Stimulated activated CD4-positive, alpha-beta T cell treated with anti-CD3 and anti-CD28 coated beads, TNF-alpha, amount 100 ng/mL, for 48 hours (primary cell): ENCODE measurements around the gene KRT31.
"Not testable (repeated sequence)": the region's sequence is repeated elsewhere in the genome, so short reads cannot be mapped to it uniquely, and the experiment has no call there.

Source experiments
- DNase-seq, 3 donors: peaks; one replicate each; pipeline ENCODE4 v3.0.0-alpha.2; 2020; ENCODE audit warnings: low read depth in 3 of 3

The KRT31 gene

GRCh38 chr17:41417576-41418015 lies 20.2 kb upstream of the KRT31 start:
- DNase-seq, result no peak

- no peak for DNase-seq
Measured at GRCh38 chr17:41417127-41417526, 19.7 kb upstream of the KRT31 start.

- no peak for DNase-seq
Measured at GRCh38 chr17:41416479-41416878, 19.1 kb upstream of the KRT31 start.

GRCh38 chr17:41415833-41416335 lies 18.5 kb upstream of the KRT31 start:
- no peak for DNase-seq

- DNase-seq, result no peak
Measured at GRCh38 chr17:41415411-41415810, 18.0 kb upstream of the KRT31 start.

GRCh38 chr17:41413982-41414381 lies 16.6 kb upstream of the KRT31 start:
- no peak for DNase-seq

- DNase-seq, result no peak
Measured at GRCh38 chr17:41413353-41413957, 16.0 kb upstream of the KRT31 start.

GRCh38 chr17:41411072-41411840 lies 13.8 kb upstream of the KRT31 start:
- DNase-seq, result no peak

- no peak for DNase-seq
Measured at GRCh38 chr17:41407226-41407625, 9.8 kb upstream of the KRT31 start.

- DNase-seq, result no peak
Measured at GRCh38 chr17:41406205-41406604, 8.8 kb upstream of the KRT31 start.

GRCh38 chr17:41404024-41404671 lies 6.7 kb upstream of the KRT31 start:
- peak; percentile 32 to 60 (median 47) for DNase-seq

- peak in 1 of 3 donors; percentile 2 for DNase-seq
Measured at GRCh38 chr17:41403404-41404023, 6.1 kb upstream of the KRT31 start.

- no peak for DNase-seq
Measured at GRCh38 chr17:41402161-41402560, 4.8 kb upstream of the KRT31 start.

GRCh38 chr17:41396340-41396739 lies 1.1 kb downstream of the KRT31 start:
- no peak for DNase-seq

GRCh38 chr17:41395611-41396010 lies 1.8 kb downstream of the KRT31 start:
- no peak for DNase-seq

- DNase-seq, result not testable (repeated sequence)
Measured at GRCh38 chr17:41395044-41395443, 2.4 kb downstream of the KRT31 start.

- no peak for DNase-seq
Measured at GRCh38 chr17:41394254-41394996, 3.0 kb downstream of the KRT31 start.

- DNase-seq, result no peak
Measured at GRCh38 chr17:41393826-41394225, 3.6 kb downstream of the KRT31 start.

- DNase-seq, result no peak
Measured at GRCh38 chr17:41393294-41393693, 4.1 kb downstream of the KRT31 start.

GRCh38 chr17:41392278-41392677 lies 5.1 kb downstream of the KRT31 start:
- DNase-seq, result no peak

- no peak for DNase-seq
Measured at GRCh38 chr17:41391535-41391934, 5.9 kb downstream of the KRT31 start.
